ENCODE data around the gene TMEM190. TPM values are rescaled to one million over a fixed set of nuclear protein-coding genes. Genes with fewer than 3 reads are reported as not detected.

Gene TMEM190
- total and polyA plus RNA-seq, 2 of the 8 experiments (the other 6 are each of a cell fraction or from before 2014, with no cell fraction given): 1.6 TPM; not detected in 1

- peak; percentile 46; the same call in 1 of the 2 replicates for TF ChIP-seq E2F6 (IDR thresholded peaks at IDR 0.05)
Observed at GRCh38 chr19:55341595-55342531, 34.8 kb upstream of the TMEM190 start (continued).
